ENCODE data around the gene ABHD14A. TPM values are rescaled to one million over a fixed set of nuclear protein-coding genes. Genes with fewer than 3 reads are reported as not detected.
"Not testable (repeated sequence)": the region's sequence is repeated elsewhere in the genome, so short reads cannot be mapped to it uniquely, and the experiment has no call there.

The ABHD14A gene
- total and polyA plus RNA-seq, 12 donors = 19.3 to 80.1 (median 25.4) TPM

DNA sequence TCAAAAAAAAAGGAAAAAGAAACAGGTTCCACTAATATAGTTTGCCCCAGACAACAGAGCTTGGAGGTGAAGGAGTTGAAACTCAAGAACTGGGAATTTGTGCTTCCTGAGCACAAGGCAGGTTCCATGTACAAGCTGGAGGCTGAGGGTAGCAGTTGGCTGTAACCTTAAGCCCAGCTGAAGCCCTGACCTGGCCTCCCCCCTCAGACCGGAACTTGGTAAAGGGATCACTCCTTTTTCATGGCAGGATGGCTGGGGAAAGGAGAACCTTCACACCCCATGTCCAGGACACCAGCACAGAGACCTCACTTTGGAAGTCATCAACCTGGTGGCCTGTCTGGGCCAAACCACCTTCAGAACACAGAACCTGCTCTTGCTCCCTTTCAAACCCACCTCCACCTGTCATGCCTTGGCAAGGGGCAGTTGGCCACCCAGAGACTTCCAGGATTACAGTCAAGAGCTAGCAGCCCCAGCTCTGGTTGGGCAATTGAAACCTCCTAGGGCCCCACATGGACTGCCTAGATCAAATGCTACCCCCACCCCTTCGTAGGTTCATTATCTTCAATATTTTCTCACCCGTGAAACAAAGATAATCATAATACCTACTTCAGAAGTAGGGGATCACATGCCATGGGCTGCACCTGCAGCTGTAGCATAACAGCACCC lies 17.3 kb downstream of the ABHD14A start:
- Histone ChIP-seq H3K4me1 (peaks cover 5 to 39% (median 30%) of the 10 kb centered on the region in 9 donors), H3K36me3 (peaks cover 0 to 41% (median 16%) of the 10 kb centered on the region in 9 donors), H3K4me3 (no peak overlapping the region), H3K27ac (no peak overlapping the region), H3K9me3 (no peaks in the 10 kb centered on the region), H3K27me3 (no peaks in the 10 kb centered on the region)
- intact Hi-C loops (cut with DNase I) = loop anchor here in 1 of 10 donors (10.0 kb wide), 1 partner anchor 293 kb away; the partner anchor contains the start of gene GLYCTK
- ATAC-seq = no peak
- DNase-seq = no peak
- TF ChIP-seq, protein P1, sequence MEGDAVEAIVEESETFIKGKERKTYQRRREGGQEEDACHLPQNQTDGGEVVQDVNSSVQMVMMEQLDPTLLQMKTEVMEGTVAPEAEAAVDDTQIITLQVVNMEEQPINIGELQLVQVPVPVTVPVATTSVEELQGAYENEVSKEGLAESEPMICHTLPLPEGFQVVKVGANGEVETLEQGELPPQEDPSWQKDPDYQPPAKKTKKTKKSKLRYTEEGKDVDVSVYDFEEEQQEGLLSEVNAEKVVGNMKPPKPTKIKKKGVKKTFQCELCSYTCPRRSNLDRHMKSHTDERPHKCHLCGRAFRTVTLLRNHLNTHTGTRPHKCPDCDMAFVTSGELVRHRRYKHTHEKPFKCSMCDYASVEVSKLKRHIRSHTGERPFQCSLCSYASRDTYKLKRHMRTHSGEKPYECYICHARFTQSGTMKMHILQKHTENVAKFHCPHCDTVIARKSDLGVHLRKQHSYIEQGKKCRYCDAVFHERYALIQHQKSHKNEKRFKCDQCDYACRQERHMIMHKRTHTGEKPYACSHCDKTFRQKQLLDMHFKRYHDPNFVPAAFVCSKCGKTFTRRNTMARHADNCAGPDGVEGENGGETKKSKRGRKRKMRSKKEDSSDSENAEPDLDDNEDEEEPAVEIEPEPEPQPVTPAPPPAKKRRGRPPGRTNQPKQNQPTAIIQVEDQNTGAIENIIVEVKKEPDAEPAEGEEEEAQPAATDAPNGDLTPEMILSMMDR (IDR thresholded peaks at IDR 0.05) = no peak
- WGBS, 2 donors = 75 to 84% methylated on average over 3 of the region's 3 CpGs

DNA sequence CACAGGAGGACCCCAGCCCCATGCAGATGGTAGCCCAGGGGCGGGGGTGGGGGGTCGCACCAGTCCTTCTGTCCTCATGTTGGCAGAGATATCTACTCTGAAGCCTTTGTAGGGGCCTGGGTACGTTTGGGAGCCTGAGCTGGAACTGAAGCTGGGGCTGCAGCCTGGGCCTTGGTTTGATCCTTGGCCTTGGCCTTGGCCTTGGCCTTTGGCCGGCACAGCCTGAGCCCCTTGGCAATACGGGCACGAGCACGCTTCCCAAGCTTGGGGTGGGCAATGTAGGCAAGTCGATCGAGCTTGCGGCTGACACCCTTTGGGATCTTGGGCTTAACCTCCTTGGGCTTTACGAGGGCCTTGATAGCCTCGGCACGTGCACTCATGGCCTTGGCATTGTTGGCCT lies 18.8 kb downstream of the ABHD14A start:
- Histone ChIP-seq H3K4me1 (peaks cover 5 to 39% (median 30%) of the 10 kb centered on the region in 9 donors), H3K36me3 (peaks cover 0 to 41% (median 16%) of the 10 kb centered on the region in 9 donors)
- not testable (repeated sequence) for DNase-seq, H3K9me3 ChIP-seq, H3K27ac ChIP-seq, H3K4me3 ChIP-seq, ATAC-seq, H3K27me3 ChIP-seq
- intact Hi-C loops (cut with DNase I) = loop anchor here in 1 of 10 donors (10.0 kb wide), 1 partner anchor 291 kb away; the partner anchor contains the start of gene GLYCTK
- WGBS, 2 donors = 83 to 89% methylated on average over 7 to 10 of the region's 13 CpGs

DNA sequence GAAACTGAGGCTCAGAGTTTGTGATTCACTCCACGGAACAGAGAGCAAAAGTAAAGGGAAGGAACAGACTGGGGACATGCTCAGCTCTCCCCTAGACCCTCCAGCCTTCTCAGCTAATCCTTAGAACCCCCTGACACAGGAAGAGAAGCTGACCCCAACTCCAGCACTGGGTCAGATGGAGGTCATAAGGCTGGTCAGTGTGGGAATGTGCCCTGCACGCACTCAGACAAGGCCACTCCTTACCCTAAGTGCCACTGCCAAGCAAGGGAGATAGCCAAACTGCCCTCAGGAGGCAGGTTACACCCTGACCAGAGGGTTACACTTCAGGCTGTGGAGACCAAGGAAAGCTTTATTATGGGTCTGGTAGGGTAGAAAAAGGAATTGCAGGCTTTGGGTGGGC lies 19.7 kb downstream of the ABHD14A start:
- H3K9me3 ChIP-seq = no peaks in the 10 kb centered on the region
- peak overlapping the region in 5 of 10 donors; percentile 86 to 95 (median 90) for H3K27ac ChIP-seq
- H3K27me3 ChIP-seq = no peaks in the 10 kb centered on the region
- H3K4me3 ChIP-seq = peak overlapping the region in 8 of 10 donors; percentile 64 to 94 (median 84)
- WGBS, 2 donors = 69 to 76% methylated on average over 2 of the region's 2 CpGs
- ATAC-seq = peak in 1 of 8 donors; percentile 29
- no peak for DNase-seq
- peaks cover 0 to 41% (median 16%) of the 10 kb centered on the region in 9 donors for H3K36me3 ChIP-seq
- TF ChIP-seq, protein P1 (IDR thresholded peaks at IDR 0.05) = no peak
- peaks cover 5 to 31% (median 25%) of the 10 kb centered on the region in 9 donors for H3K4me1 ChIP-seq
- intact Hi-C loops (cut with DNase I) = loop anchor here in 1 of 10 donors (10.0 kb wide), 1 partner anchor 290 kb away; the partner anchor contains the start of gene GLYCTK

GRCh38 chr3:51995346-51996163 lies 20.7 kb downstream of the ABHD14A start, which contains the start of gene RPL29:
TSS of gene RPL29 (minus strand) at chr3:51995895. CDS start at chr3:51995461, 434 bp downstream.
- Histone ChIP-seq H3K4me3 (peak within 1 kb of the TSS; percentile 64 to 94 (median 84)), H3K27ac (peak within 1 kb of the TSS; percentile 63 to 95 (median 86)), H3K27me3 (no peaks in the 10 kb centered on the region), H3K4me1 (peaks cover 5 to 26% (median 22%) of the 10 kb centered on the region in 9 donors), H3K36me3 (peaks cover 0 to 41% (median 16%) of the 10 kb centered on the region in 9 donors), H3K9me3 (no peaks in the 10 kb centered on the region)
- intact Hi-C loops (cut with DNase I) = loop anchor here in 2 of 10 donors (1.0 to 10.0 kb wide), 2 partner anchors 53 to 289 kb away; partner anchors contain the start of genes GLYCTK (in 1 of the 2) and PARP3 (in 1 of the 2)
- WGBS, 2 donors = 0 to 1% methylated on average over 40 of the region's 40 CpGs
- DNase-seq = peak; percentile 86 to 94
- peak; percentile 89 to 97 (median 95) for ATAC-seq
- TF ChIP-seq, protein P1 (IDR thresholded peaks at IDR 0.05) = peak in 8 of 9 donors; percentile 6 to 50 (median 34)

Data from heart right ventricle (tissue), 16 donors.